ENCODE data around the gene SLX9. TPM values are rescaled to one million over a fixed set of nuclear protein-coding genes. Genes with fewer than 3 reads are reported as not detected.

Gene SLX9
- total RNA-seq, 1 experiment from 2014 or later, result 77.2 TPM

DNA sequence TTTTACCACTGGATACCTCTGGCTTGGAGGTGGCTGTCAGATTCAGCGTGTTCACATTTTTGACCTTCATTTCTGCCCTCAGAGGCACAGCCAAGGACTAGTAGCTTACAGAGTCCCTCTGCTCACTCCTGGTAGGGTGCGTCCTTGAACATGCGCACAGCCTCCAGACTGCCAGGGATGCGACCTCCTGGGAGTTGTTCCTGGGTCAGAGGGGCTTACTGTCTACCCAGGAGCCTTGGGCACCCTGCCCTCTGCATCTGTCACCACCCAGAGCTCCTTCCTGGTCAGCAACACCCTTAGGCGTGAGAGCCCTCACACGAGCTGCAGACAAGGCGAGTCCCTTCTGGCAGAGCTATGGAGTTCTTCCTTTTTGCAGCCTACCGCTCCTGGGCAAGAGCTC is 1.7 kb downstream of the SLX9 start (continued):
- TF ChIP-seq, protein P1, sequence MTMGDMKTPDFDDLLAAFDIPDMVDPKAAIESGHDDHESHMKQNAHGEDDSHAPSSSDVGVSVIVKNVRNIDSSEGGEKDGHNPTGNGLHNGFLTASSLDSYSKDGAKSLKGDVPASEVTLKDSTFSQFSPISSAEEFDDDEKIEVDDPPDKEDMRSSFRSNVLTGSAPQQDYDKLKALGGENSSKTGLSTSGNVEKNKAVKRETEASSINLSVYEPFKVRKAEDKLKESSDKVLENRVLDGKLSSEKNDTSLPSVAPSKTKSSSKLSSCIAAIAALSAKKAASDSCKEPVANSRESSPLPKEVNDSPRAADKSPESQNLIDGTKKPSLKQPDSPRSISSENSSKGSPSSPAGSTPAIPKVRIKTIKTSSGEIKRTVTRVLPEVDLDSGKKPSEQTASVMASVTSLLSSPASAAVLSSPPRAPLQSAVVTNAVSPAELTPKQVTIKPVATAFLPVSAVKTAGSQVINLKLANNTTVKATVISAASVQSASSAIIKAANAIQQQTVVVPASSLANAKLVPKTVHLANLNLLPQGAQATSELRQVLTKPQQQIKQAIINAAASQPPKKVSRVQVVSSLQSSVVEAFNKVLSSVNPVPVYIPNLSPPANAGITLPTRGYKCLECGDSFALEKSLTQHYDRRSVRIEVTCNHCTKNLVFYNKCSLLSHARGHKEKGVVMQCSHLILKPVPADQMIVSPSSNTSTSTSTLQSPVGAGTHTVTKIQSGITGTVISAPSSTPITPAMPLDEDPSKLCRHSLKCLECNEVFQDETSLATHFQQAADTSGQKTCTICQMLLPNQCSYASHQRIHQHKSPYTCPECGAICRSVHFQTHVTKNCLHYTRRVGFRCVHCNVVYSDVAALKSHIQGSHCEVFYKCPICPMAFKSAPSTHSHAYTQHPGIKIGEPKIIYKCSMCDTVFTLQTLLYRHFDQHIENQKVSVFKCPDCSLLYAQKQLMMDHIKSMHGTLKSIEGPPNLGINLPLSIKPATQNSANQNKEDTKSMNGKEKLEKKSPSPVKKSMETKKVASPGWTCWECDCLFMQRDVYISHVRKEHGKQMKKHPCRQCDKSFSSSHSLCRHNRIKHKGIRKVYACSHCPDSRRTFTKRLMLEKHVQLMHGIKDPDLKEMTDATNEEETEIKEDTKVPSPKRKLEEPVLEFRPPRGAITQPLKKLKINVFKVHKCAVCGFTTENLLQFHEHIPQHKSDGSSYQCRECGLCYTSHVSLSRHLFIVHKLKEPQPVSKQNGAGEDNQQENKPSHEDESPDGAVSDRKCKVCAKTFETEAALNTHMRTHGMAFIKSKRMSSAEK (CRISPR knock-in tag; IDR thresholded peaks at IDR 0.05; ENCODE audit: borderline replicate concordance), result no peak
- TF ChIP-seq ZNF671 (CRISPR knock-in tag; IDR thresholded peaks at IDR 0.05) (no peak), NFYB (CRISPR knock-in tag; conservative IDR thresholded peaks at IDR 0.05; ENCODE audit: low read depth) (no peak), NR3C1 (CRISPR knock-in tag; conservative IDR thresholded peaks at IDR 0.05; ENCODE audit: low read depth) (no peak), JUN (CRISPR knock-in tag; IDR thresholded peaks at IDR 0.05) (no peak), KAT7 (CRISPR knock-in tag; IDR thresholded peaks at IDR 0.05; ENCODE audit: borderline replicate concordance) (no peak), GABPB1 (CRISPR knock-in tag; IDR thresholded peaks at IDR 0.05) (no peak), NR2C2 (CRISPR knock-in tag; IDR thresholded peaks at IDR 0.05) (no peak), SMAD3 (CRISPR knock-in tag; IDR thresholded peaks at IDR 0.05; ENCODE audit: borderline replicate concordance) (no peak)
- TF ChIP-seq, protein P2, sequence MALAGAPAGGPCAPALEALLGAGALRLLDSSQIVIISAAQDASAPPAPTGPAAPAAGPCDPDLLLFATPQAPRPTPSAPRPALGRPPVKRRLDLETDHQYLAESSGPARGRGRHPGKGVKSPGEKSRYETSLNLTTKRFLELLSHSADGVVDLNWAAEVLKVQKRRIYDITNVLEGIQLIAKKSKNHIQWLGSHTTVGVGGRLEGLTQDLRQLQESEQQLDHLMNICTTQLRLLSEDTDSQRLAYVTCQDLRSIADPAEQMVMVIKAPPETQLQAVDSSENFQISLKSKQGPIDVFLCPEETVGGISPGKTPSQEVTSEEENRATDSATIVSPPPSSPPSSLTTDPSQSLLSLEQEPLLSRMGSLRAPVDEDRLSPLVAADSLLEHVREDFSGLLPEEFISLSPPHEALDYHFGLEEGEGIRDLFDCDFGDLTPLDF (CRISPR knock-in tag; IDR thresholded peaks at IDR 0.05), result no peak
- TF ChIP-seq, protein P3, sequence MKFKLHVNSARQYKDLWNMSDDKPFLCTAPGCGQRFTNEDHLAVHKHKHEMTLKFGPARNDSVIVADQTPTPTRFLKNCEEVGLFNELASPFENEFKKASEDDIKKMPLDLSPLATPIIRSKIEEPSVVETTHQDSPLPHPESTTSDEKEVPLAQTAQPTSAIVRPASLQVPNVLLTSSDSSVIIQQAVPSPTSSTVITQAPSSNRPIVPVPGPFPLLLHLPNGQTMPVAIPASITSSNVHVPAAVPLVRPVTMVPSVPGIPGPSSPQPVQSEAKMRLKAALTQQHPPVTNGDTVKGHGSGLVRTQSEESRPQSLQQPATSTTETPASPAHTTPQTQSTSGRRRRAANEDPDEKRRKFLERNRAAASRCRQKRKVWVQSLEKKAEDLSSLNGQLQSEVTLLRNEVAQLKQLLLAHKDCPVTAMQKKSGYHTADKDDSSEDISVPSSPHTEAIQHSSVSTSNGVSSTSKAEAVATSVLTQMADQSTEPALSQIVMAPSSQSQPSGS (CRISPR knock-in tag; IDR thresholded peaks at IDR 0.05; ENCODE audit: borderline replicate concordance, low read depth), result no peak
- TF ChIP-seq, protein P4, sequence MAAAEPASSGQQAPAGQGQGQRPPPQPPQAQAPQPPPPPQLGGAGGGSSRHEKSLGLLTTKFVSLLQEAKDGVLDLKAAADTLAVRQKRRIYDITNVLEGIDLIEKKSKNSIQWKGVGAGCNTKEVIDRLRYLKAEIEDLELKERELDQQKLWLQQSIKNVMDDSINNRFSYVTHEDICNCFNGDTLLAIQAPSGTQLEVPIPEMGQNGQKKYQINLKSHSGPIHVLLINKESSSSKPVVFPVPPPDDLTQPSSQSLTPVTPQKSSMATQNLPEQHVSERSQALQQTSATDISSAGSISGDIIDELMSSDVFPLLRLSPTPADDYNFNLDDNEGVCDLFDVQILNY (CRISPR knock-in tag; IDR thresholded peaks at IDR 0.05), result no peak
- TF ChIP-seq, protein P5, sequence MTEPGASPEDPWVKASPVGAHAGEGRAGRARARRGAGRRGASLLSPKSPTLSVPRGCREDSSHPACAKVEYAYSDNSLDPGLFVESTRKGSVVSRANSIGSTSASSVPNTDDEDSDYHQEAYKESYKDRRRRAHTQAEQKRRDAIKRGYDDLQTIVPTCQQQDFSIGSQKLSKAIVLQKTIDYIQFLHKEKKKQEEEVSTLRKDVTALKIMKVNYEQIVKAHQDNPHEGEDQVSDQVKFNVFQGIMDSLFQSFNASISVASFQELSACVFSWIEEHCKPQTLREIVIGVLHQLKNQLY (CRISPR knock-in tag; IDR thresholded peaks at IDR 0.05), result no peak
- TF ChIP-seq, protein P6, sequence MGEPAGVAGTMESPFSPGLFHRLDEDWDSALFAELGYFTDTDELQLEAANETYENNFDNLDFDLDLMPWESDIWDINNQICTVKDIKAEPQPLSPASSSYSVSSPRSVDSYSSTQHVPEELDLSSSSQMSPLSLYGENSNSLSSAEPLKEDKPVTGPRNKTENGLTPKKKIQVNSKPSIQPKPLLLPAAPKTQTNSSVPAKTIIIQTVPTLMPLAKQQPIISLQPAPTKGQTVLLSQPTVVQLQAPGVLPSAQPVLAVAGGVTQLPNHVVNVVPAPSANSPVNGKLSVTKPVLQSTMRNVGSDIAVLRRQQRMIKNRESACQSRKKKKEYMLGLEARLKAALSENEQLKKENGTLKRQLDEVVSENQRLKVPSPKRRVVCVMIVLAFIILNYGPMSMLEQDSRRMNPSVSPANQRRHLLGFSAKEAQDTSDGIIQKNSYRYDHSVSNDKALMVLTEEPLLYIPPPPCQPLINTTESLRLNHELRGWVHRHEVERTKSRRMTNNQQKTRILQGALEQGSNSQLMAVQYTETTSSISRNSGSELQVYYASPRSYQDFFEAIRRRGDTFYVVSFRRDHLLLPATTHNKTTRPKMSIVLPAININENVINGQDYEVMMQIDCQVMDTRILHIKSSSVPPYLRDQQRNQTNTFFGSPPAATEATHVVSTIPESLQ (CRISPR knock-in tag; IDR thresholded peaks at IDR 0.05), result no peak

DNA sequence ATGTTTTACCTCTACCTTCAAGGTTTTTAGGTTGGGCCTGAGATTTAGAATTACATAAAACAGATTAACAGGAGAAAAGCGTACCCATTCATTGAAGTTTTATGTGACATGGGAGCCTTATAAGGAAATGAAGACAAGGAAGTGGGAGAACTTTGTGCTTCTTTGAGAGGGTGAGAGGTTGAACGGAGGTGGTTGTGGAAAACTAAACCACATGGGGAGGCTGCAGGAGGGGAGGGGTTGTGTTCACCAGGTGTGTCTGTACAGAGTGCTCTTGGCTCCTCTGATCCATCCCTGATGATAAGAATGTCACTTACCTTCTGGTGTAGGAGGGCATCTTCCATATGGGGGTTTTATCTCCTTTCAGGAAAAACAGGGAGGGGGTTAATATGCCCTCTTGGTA is 2.7 kb downstream of the SLX9 start:
- H3K4me1 Mint-ChIP-seq, result peaks cover 23% of the 10 kb centered on the region
- no peak for TF ChIP-seq NFYB (CRISPR knock-in tag; conservative IDR thresholded peaks at IDR 0.05; ENCODE audit: low read depth)
- TF ChIP-seq PRRX2 (CRISPR knock-in tag; IDR thresholded peaks at IDR 0.05), result no peak
- TF ChIP-seq, protein P7, sequence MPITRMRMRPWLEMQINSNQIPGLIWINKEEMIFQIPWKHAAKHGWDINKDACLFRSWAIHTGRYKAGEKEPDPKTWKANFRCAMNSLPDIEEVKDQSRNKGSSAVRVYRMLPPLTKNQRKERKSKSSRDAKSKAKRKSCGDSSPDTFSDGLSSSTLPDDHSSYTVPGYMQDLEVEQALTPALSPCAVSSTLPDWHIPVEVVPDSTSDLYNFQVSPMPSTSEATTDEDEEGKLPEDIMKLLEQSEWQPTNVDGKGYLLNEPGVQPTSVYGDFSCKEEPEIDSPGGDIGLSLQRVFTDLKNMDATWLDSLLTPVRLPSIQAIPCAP (CRISPR knock-in tag; IDR thresholded peaks at IDR 0.05), result no peak
- TF ChIP-seq, protein P8, sequence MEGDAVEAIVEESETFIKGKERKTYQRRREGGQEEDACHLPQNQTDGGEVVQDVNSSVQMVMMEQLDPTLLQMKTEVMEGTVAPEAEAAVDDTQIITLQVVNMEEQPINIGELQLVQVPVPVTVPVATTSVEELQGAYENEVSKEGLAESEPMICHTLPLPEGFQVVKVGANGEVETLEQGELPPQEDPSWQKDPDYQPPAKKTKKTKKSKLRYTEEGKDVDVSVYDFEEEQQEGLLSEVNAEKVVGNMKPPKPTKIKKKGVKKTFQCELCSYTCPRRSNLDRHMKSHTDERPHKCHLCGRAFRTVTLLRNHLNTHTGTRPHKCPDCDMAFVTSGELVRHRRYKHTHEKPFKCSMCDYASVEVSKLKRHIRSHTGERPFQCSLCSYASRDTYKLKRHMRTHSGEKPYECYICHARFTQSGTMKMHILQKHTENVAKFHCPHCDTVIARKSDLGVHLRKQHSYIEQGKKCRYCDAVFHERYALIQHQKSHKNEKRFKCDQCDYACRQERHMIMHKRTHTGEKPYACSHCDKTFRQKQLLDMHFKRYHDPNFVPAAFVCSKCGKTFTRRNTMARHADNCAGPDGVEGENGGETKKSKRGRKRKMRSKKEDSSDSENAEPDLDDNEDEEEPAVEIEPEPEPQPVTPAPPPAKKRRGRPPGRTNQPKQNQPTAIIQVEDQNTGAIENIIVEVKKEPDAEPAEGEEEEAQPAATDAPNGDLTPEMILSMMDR (IDR thresholded peaks at IDR 0.05), result no peak
- no peak for TF ChIP-seq ZNF416 (CRISPR knock-in tag; IDR thresholded peaks at IDR 0.05)
- H3K27me3 Mint-ChIP-seq (ENCODE audit: low read depth), result no peaks in the 10 kb centered on the region
- ATAC-seq (no peak), DNase-seq (ENCODE audit: low spot score) (no peak)
- H3K36me3 Mint-ChIP-seq, result peaks cover 29% of the 10 kb centered on the region
- CTCF ChIA-PET, result interaction anchor here (0.8 to 3.1 kb wide), 3 partner anchors 7 to 150 kb away, joined by 3 to 17 read pairs (median 3); no protein-coding TSS in a partner anchor
- POLR2A ChIA-PET, result no interaction called here
- H3K4me3 Mint-ChIP-seq, result no peak overlapping the region
- no peaks in the 10 kb centered on the region for H3K9me3 Mint-ChIP-seq
- H3K27ac Mint-ChIP-seq, result 0 out of 2 replicates have a peak overlapping the region, but pooled peaks have one; percentile 65
